IMR-90 (cell line): Measurements from ENCODE around the gene EGFL7. TPM values are rescaled to one million over a fixed set of nuclear protein-coding genes. Genes with fewer than 3 reads are reported as not detected.

Experiments used
- ATAC-seq: fragments of 200-7000 bp; cut with Tn5 transposase; 2 replicates; pipeline ENCODE4 v1.9.1; 2020; ENCODE audit warnings: low read depth, mild to moderate bottlenecking, moderate library complexity
- BruUV-seq: library from RNA; stranded (reverse); fragments of 400-500 nt; replicated peaks from 2 replicates; lab custom pipeline; 2021; lab: Mats Ljungman, UMichigan
- CTCF ChIA-PET: fragments of 300-600 bp; formaldehyde crosslinking; extraction: SDS; loops from one replicate; lab custom pipeline; 2021; ENCODE audit warnings: antibody characterized with exemption; lab: Yijun Ruan, JAX
- POLR2A ChIA-PET: fragments of 300-600 bp; sonication (Branson Sonifier 250); formaldehyde crosslinking; loops from one replicate; lab custom pipeline; 2022; ENCODE audit warnings: antibody characterized with exemption; ENCODE audit not compliant: unreplicated experiment; lab: Charles Lee
- DNase-seq: peaks from one replicate; pipeline ENCODE4 v3.0.0; 2013
- H2AFZ ChIP-seq: replicated peaks from 2 replicates; pipeline ENCODE3; 2013; ENCODE audit warnings: low read length, mild to moderate bottlenecking; ENCODE audit not compliant: poor library complexity
- H2AK5ac ChIP-seq: 2 replicates; pipeline ENCODE4 v1.6.1; 2013; ENCODE audit warnings: low read depth, low read length, inconsistent platforms
- H2AK9ac ChIP-seq: replicated peaks from 2 replicates; pipeline ENCODE3; 2013; ENCODE audit warnings: mild to moderate bottlenecking, low read depth, low read length, moderate library complexity; ENCODE audit not compliant: poor library complexity
- H2BK120ac ChIP-seq: 2 replicates; pipeline ENCODE4 v1.6.1; 2013; ENCODE audit warnings: low read depth, low read length, inconsistent platforms
- H2BK15ac ChIP-seq: 3 replicates; pipeline ENCODE4 v1.6.1; 2013; ENCODE audit warnings: low read depth, low read length, inconsistent platforms
- H2BK20ac ChIP-seq: 2 replicates; pipeline ENCODE4 v1.6.1; 2013; ENCODE audit warnings: low read depth, mild to moderate bottlenecking, inconsistent platforms, low read length, moderate library complexity
- H2BK5ac ChIP-seq: 2 replicates; pipeline ENCODE4 v1.6.1; 2013; ENCODE audit warnings: mild to moderate bottlenecking, low read depth, low read length, inconsistent platforms; ENCODE audit not compliant: poor library complexity, severe bottlenecking
- H3K14ac ChIP-seq: replicated peaks from 2 replicates; pipeline ENCODE4 v1.6.1; 2013; ENCODE audit warnings: low read depth, low read length, inconsistent platforms
- H3K18ac ChIP-seq: 2 replicates; pipeline ENCODE4 v1.6.1; 2013; ENCODE audit warnings: low read depth, low read length, control low read depth
- H3K23ac ChIP-seq: 2 replicates; pipeline ENCODE4 v1.6.1; 2013; ENCODE audit warnings: low read depth, low read length, inconsistent platforms
- H3K27ac ChIP-seq: 2 replicates; pipeline ENCODE4 v1.5.1; 2013; ENCODE audit warnings: mild to moderate bottlenecking, control low read depth, low read length; ENCODE audit not compliant: insufficient read depth
- H3K27me3 ChIP-seq: 2 replicates; pipeline ENCODE4 v1.6.1; 2013; ENCODE audit warnings: low read length; ENCODE audit not compliant: control insufficient read depth, insufficient read depth
- H3K36me3 ChIP-seq: 2 replicates; pipeline ENCODE4 v1.6.1; 2013; ENCODE audit warnings: low read length, mixed read lengths; ENCODE audit not compliant: control insufficient read depth, insufficient read depth
- H3K4ac ChIP-seq: 2 replicates; pipeline ENCODE4 v1.6.1; 2013; ENCODE audit warnings: low read depth, low read length, inconsistent platforms
- H3K4me1 ChIP-seq: 2 replicates; pipeline ENCODE4 v1.6.1; 2013; ENCODE audit warnings: low read length, mixed read lengths; ENCODE audit not compliant: control insufficient read depth, insufficient read depth
- H3K4me2 ChIP-seq: 2 replicates; pipeline ENCODE4 v1.6.1; 2013; ENCODE audit warnings: low read depth, mild to moderate bottlenecking, control low read depth, low read length, moderate library complexity
- H3K4me3 ChIP-seq: 2 replicates; pipeline ENCODE4 v1.5.1; 2013; ENCODE audit warnings: low read depth, mild to moderate bottlenecking, control low read depth, low read length, moderate library complexity; ENCODE audit not compliant: insufficient read depth
- H3K56ac ChIP-seq: 2 replicates; pipeline ENCODE4 v1.6.1; 2013; ENCODE audit warnings: low read length, inconsistent platforms; ENCODE audit not compliant: insufficient read depth; ENCODE audit errors: extremely low read depth
- H3K79me1 ChIP-seq, 2 experiments: 2 replicates each; pipeline ENCODE4 v1.6.1; 2013; ENCODE audit warnings: low read length in 2 of 2, inconsistent platforms in 1 of 2, low read depth in 1 of 2
- H3K9ac ChIP-seq: 2 replicates; pipeline ENCODE4 v1.6.1; 2013; ENCODE audit warnings: low read depth, low read length, control low read depth
- H3K9me1 ChIP-seq: 2 replicates; pipeline ENCODE4 v1.6.1; 2013; ENCODE audit warnings: low read length, inconsistent platforms; ENCODE audit not compliant: insufficient read depth
- H3K9me3 ChIP-seq: 2 replicates; pipeline ENCODE4 v1.6.1; 2013; ENCODE audit warnings: low read length; ENCODE audit not compliant: control insufficient read depth, insufficient read depth
- H4K20me1 ChIP-seq: 2 replicates; pipeline ENCODE4 v1.6.1; 2013; ENCODE audit warnings: low read length, inconsistent platforms; ENCODE audit not compliant: insufficient read depth
- H4K5ac ChIP-seq: 2 replicates; pipeline ENCODE4 v1.6.1; 2013; ENCODE audit warnings: mild to moderate bottlenecking, low read depth, low read length, control low read depth
- H4K8ac ChIP-seq, 2 experiments: 2 replicates each; pipeline ENCODE4 v1.6.1; 2013; ENCODE audit warnings: low read depth in 2 of 2, low read length in 2 of 2, control low read depth in 1 of 2, inconsistent platforms in 1 of 2
- H4K91ac ChIP-seq: 2 replicates; pipeline ENCODE4 v1.6.1; 2013; ENCODE audit warnings: low read depth, low read length, inconsistent platforms; ENCODE audit not compliant: insufficient read depth
- BHLHE40 ChIP-seq: fragments of 150-350 bp; IDR thresholded peaks from 2 replicates; pipeline ENCODE4 v1.6.1; 2016; ENCODE audit warnings: mild to moderate bottlenecking, low read depth, low read length
- CEBPB ChIP-seq: IDR thresholded peaks from 2 replicates; pipeline ENCODE4 v1.6.1; 2012; ENCODE audit warnings: low read depth, low read length, improper control_type of control experiment
- CHD1 ChIP-seq: IDR thresholded peaks from 2 replicates; pipeline ENCODE4 v1.6.1; 2012; ENCODE audit warnings: low read depth, low read length, improper control_type of control experiment
- ELK1 ChIP-seq: fragments of 150-350 bp; IDR thresholded peaks from 2 replicates; pipeline ENCODE4 v1.6.1; 2016; ENCODE audit warnings: low read depth, mild to moderate bottlenecking, low read length, moderate library complexity, borderline replicate concordance
- FOS ChIP-seq: fragments of 150-350 bp; IDR thresholded peaks from 2 replicates; pipeline ENCODE4 v1.6.1; 2016; ENCODE audit warnings: low read depth, low read length
- MAFK ChIP-seq: IDR thresholded peaks from 2 replicates; pipeline ENCODE4 v1.6.1; 2012; ENCODE audit warnings: low read depth, low read length, improper control_type of control experiment
- MAZ ChIP-seq: IDR thresholded peaks from 2 replicates; pipeline ENCODE4 v1.6.1; 2012; ENCODE audit warnings: low read depth, mild to moderate bottlenecking, low read length, improper control_type of control experiment, moderate library complexity, borderline replicate concordance
- MXI1 ChIP-seq: IDR thresholded peaks from 2 replicates; pipeline ENCODE4 v1.6.1; 2012; ENCODE audit warnings: low read depth, mild to moderate bottlenecking, low read length, moderate library complexity, borderline replicate concordance
- NFE2L2 ChIP-seq: fragments of 150-350 bp; IDR thresholded peaks from 2 replicates; pipeline ENCODE4 v1.6.1; 2016; ENCODE audit warnings: low read depth, mild to moderate bottlenecking, low read length
- POLR2A ChIP-seq: IDR thresholded peaks from 2 replicates; pipeline ENCODE4 v1.6.1; 2012; ENCODE audit warnings: mild to moderate bottlenecking, low read depth, low read length
- RAD21 ChIP-seq: IDR thresholded peaks from 2 replicates; pipeline ENCODE4 v1.6.1; 2012; ENCODE audit warnings: low read length, improper control_type of control experiment
- RCOR1 ChIP-seq: IDR thresholded peaks from 2 replicates; pipeline ENCODE4 v1.6.1; 2012; ENCODE audit warnings: mild to moderate bottlenecking, low read length, improper control_type of control experiment; ENCODE audit not compliant: insufficient replicate concordance
- RFX5 ChIP-seq: IDR thresholded peaks from 2 replicates; pipeline ENCODE4 v1.8.0; 2012; ENCODE audit warnings: low read depth, mild to moderate bottlenecking, low read length, moderate library complexity
- USF2 ChIP-seq: fragments of 150-350 bp; IDR thresholded peaks from 2 replicates; pipeline ENCODE4 v1.6.1; 2017; ENCODE audit warnings: mild to moderate bottlenecking, antibody characterized with exemption, low read length, low read depth
- WGBS, 2 experiments: methylation state at CpG; one replicate each; pipeline versions ENCODE4 v1.1.5 to v1.1.7; 2013; ENCODE audit warnings: missing lambda C conversion rate in 2 of 2; ENCODE audit not compliant: insufficient read length in 1 of 2; ENCODE audit errors: extremely low coverage in 2 of 2; 5-methylcytosine and 5-hydroxymethylcytosine counted together
- dilution Hi-C: fragments of 300-500 bp; cut with HindIII; formaldehyde crosslinking; loops from one replicate; pipeline ENCODE4 v1.14.3; 2018; ENCODE audit warnings: low sequenced_read_pairs; ENCODE audit not compliant: unreplicated experiment
- in situ Hi-C: fragments of 300-500 bp; cut with MboI; formaldehyde crosslinking; loops from 3 replicates; pipeline ENCODE4 v1.14.3; 2019; ENCODE audit warnings: low sequenced_read_pairs, inconsistent platforms, mixed read lengths
- intact Hi-C: fragments of 100-400 bp; cut with micrococcal nuclease; formaldehyde crosslinking; loops from 2 replicates; pipeline ENCODE4 v1.10.0; 2022
- polyA plus RNA-seq, 3 experiments: library from polyadenylated mRNA; depleted of rRNA; stranded (reverse); fragments of >200 nt; gene quantifications; 2 replicates each; pipeline ENCODE4 v1.2.3, GENCODE V29; 2012; ENCODE audit warnings: low replicate concordance in 1 of 3
- total RNA-seq: library from RNA; depleted of rRNA; stranded (reverse); fragments of >200 nt; gene quantifications from 2 replicates; pipeline ENCODE4 v1.2.3, GENCODE V29; 2012

The EGFL7 gene
- total and polyA plus RNA-seq, 2 of the 4 experiments (the other 2 are of a cell fraction): 2.2 to 10.4 TPM

- Histone ChIP-seq H3K56ac (no peak overlapping the region), H2BK20ac (no peak overlapping the region), H3K9me1 (no peaks in the 10 kb centered on the region), H3K9me3 (no peaks in the 10 kb centered on the region), H2AK5ac (no peak overlapping the region), H3K79me1 (no peaks in the 10 kb centered on the region), H4K5ac (no peak overlapping the region), H3K27ac (no peak overlapping the region), H2BK120ac (no peak overlapping the region), H3K18ac (no peak overlapping the region), H3K36me3 (no peaks in the 10 kb centered on the region), H3K23ac (no peak overlapping the region), H2BK5ac (no peak overlapping the region), H2BK15ac (no peak overlapping the region), H3K9ac (no peak overlapping the region), H3K14ac (no peak overlapping the region), H2AFZ (no peak overlapping the region), H4K91ac (no peak overlapping the region), H2AK9ac (no peak overlapping the region), H3K4me3 (no peak overlapping the region), H3K4me2 (no peak overlapping the region), H3K27me3 (peaks cover 13% of the 10 kb centered on the region; the same call in 1 of the 2 replicates), H3K4ac (no peak overlapping the region), H4K20me1 (no peaks in the 10 kb centered on the region), H3K4me1 (0 out of 2 replicates have a peak, but pooled peaks cover 2% of the 10 kb centered on the region), H4K8ac (no peak overlapping the region)
- in situ Hi-C loops: no loop called here
- dilution Hi-C loops: no loop called here
- intact Hi-C loops: no loop called here
- ChIA-PET POLR2A (no interaction called here), CTCF (no interaction called here)
- TF ChIP-seq RCOR1 (no peak), USF2 (no peak), NFE2L2 (no peak), FOS (no peak), CEBPB (no peak), CHD1 (no peak), MAFK (no peak), MAZ (no peak), MXI1 (no peak), RFX5 (no peak), BHLHE40 (no peak), POLR2A (no peak), RAD21 (no peak), ELK1 (no peak)
- 60% methylated on average over 3 of the region's 11 CpGs; no CpG with 5 or more reads in 1 of the 2 experiments for WGBS, 2 experiments
- ATAC-seq: no peak
- no peak for DNase-seq
- BruUV-seq: no TSS peak
Measured at GRCh38 chr9:136694872-136695247, 32.1 kb downstream of the EGFL7 start.
